ENCODE results near the gene PTGFR. TPM values are rescaled to one million over a fixed set of nuclear protein-coding genes. Genes with fewer than 3 reads are reported as not detected.

Gene PTGFR
- total RNA-seq, 4 donors from 2014 or later, result 1.8 to 14.9 (median 5.1) TPM

- no peak overlapping the region for H3K4me3 ChIP-seq (ENCODE audit: low read depth, poor library complexity, severe bottlenecking)
- TF ChIP-seq POLR2A (IDR thresholded peaks at IDR 0.05) (no peak), CTCF (IDR thresholded peaks at IDR 0.05) (no peak)
- DNase-seq (ENCODE audit: low spot score in 2 of 2), result peak in 1 of 2 donors; percentile 40
- WGBS, 2 donors, result 55 to 58% methylated on average over 4 of the region's 4 CpGs
- intact Hi-C loops (cut with DNase I; ENCODE audit: low total_unique reads), result no loop called here
Observed at GRCh38 chr1:78475888-78476610, 14.7 kb upstream of the PTGFR start.

GRCh38 chr1:78483903-78484302 is 6.9 kb upstream of the PTGFR start:
- intact Hi-C loops (cut with DNase I; ENCODE audit: low total_unique reads), result no loop called here
- no peak overlapping the region for H3K4me3 ChIP-seq (ENCODE audit: low read depth, poor library complexity, severe bottlenecking)
- no peak for TF ChIP-seq CTCF (IDR thresholded peaks at IDR 0.05)
- no peak for TF ChIP-seq POLR2A (IDR thresholded peaks at IDR 0.05)
- 39 to 65% methylated on average over 4 to 6 of the region's 6 CpGs for WGBS, 2 donors
- DNase-seq (ENCODE audit: low spot score in 2 of 2), result peak in 1 of 2 donors; percentile 85

DNA sequence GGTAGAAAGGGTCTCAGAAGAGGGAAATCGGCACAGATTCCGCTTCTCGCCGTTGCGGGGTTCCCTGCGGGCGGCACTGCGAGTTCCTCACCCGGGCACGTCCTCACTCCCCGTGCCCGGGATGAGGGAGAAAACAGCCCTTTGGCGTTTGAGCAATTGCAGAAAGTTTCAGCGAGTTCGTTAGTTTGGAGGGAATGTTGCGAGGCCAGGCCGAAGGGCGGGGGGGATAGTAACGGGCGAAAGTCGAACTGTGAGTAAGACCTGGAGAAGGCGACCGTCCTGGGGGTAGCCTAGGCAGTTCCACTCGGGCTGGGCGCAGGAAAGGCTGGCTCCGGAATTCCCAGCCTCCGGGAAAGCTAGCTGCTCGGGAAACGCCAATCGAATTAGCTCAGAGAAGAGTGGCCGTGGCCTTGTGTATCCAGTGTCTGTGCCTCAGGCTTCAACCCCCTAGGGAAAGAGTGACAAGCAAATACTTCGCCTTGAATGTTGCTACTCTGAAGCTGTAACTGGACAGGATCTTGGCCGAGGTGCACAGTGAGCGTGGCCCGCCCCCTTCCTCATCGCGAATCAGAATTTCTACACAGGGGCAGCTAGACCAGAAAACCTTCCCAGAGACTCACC is 787 bp downstream of the PTGFR start:
- 2 to 5% methylated on average over 36 to 37 of the region's 37 CpGs for WGBS, 2 donors
- no peak for TF ChIP-seq CTCF (IDR thresholded peaks at IDR 0.05)
- no peak for TF ChIP-seq POLR2A (IDR thresholded peaks at IDR 0.05)
- peak overlapping the region; percentile 27 for H3K4me3 ChIP-seq (ENCODE audit: low read depth, poor library complexity, severe bottlenecking)
- intact Hi-C loops (cut with DNase I; ENCODE audit: low total_unique reads), result no loop called here
- peak; percentile 68 to 94 for DNase-seq (ENCODE audit: low spot score in 2 of 2)

DNA sequence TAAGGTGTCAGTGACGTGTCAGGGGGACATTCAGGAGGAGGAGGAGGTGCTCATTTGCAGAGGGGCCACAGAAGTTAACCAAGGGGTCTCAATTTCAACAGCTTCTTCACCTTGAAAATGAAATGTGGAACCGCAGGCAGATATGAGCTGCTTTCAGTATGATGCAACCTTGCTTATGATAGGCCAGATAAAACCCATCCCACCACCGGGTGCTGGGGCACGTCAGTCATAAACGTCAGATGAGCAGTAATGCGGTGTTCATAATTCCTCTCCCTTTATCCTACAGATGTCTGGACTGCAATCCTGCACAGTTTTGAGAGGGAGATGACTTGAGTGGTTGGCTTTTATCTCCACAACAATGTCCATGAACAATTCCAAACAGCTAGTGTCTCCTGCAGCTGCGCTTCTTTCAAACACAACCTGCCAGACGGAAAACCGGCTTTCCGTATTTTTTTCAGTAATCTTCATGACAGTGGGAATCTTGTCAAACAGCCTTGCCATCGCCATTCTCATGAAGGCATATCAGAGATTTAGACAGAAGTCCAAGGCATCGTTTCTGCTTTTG is 1.7 kb downstream of the PTGFR start:
- intact Hi-C loops (cut with DNase I; ENCODE audit: low total_unique reads), result no loop called here
- TF ChIP-seq CTCF (IDR thresholded peaks at IDR 0.05) (no peak), POLR2A (IDR thresholded peaks at IDR 0.05) (no peak)
- peak in 1 of 2 donors; percentile 48 for DNase-seq (ENCODE audit: low spot score in 2 of 2)
- H3K4me3 ChIP-seq (ENCODE audit: low read depth, poor library complexity, severe bottlenecking), result no peak overlapping the region
- WGBS, 2 donors, result 61 to 67% methylated on average over 12 of the region's 12 CpGs

GRCh38 chr1:78493451-78493850 is 2.7 kb downstream of the PTGFR start:
- 68 to 75% methylated on average over 1 of the region's 1 CpG for WGBS, 2 donors
- no peak for TF ChIP-seq CTCF (IDR thresholded peaks at IDR 0.05)
- no peak for TF ChIP-seq POLR2A (IDR thresholded peaks at IDR 0.05)
- intact Hi-C loops (cut with DNase I; ENCODE audit: low total_unique reads), result no loop called here
- no peak for DNase-seq (ENCODE audit: low spot score in 2 of 2)
- H3K4me3 ChIP-seq (ENCODE audit: low read depth, poor library complexity, severe bottlenecking), result no peak overlapping the region

Measured in lower leg skin (tissue), 4 donors.